ENCODE data around the gene MORN1.

Gene MORN1

DNA sequence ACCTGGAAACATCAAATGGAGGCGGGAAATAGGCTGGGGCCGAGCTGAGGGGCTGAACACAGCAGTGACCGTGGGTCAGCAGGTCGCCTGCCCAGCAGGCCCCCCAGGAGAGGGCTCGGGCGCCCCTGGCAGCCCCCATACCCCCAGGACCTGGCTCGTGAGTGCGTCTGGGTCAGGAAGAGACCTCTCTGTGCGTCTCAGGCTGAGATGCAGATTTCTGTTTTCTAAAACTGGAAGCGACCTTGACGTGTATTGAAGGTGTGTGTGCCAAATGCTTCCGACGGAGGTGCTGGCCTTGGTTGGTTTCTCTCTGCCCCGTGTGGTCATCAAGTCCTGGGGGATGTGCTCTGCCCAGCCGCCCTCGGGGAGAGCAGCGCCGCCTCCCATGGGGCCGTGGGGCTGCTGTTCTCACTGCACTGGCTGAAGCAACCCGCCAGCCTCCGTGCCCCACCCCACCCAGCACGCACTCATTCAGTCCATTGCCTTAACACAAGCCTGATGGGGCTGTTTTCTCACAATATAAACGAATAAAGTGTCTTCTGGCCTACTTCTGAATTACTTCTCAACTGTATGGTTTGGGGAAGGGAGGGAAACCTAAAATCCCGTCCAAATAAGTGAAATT lies 13.6 kb upstream of the MORN1 start:
- DNase-seq (ENCODE audit: low spot score), result no peak

DNA sequence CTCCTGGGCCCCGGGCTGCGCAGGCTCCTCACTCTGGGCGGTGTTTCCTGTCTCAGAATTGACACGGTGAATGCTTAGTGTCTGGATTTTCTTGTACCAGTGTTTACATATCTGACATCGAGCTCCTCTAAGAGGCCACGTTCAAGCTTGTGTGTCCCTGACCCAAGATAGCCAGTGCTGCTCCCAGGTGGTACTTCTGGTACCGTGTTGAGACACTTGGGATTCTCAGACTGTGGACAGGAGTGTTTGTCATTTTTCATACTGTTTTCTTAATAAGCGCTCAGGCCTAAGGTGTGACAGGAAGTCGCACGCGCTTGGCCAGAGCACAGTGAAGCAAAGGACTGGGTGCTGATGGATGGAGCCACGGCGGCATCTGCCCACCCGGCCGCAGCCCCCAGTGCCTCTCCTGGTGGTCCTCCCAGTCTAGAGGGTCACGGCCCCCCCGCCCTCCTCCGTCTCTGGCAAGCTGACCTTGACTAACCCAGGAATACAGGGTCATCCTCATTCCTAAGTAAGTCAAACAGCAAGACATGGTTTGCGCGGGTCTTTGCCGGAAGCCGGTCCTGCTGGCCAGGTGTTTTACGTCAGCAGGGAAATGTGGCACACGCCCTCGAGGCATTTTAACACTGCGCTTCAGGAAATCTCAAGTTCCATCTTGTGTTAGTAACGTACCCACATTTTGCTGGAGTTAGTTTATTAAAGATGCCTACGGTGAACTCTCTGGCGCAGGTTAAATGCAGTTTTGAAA lies 13.0 kb upstream of the MORN1 start:
- DNase-seq (ENCODE audit: low spot score), result no peak

DNA sequence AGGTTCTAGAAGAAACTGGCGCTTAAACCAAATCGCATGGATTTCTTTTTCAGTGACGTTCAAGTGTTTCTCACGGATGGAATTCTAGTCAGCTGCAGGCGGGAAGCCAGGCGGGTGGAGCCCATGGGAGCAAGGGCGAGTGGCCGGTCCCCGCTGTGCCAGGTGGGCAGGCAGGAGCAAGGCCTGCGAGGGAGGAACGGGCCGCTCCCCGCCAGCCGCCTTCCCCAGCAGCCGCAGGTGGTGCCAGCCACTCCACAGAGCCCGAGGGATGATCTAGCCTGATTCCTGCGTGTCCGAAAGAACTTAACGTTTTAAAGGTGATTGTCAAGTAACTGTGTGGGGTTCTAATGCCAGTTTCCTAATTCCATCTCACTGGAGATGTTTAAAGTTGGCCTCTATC lies 11.9 kb upstream of the MORN1 start:
- DNase-seq (ENCODE audit: low spot score), result no peak

DNA sequence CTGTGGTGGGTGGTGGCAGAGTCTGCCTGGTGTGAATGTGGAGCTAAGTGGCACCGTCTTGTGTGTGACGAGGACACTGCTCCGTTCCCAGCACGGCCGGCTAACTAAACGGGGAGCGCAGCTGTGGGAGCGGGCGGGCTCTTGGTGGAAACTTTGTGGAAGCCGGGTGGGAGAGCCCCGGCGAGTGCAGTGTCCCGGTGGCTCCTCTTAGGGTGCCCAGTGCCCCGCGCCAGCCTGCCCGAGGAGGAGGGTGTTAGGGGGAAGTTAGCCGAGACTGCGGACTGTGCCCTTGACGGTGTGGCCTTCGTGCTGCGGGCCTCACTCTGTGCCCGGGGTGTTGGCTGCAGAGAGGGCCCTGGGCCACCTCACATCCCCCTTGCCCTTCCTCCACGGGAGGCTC lies 11.1 kb upstream of the MORN1 start:
- DNase-seq (ENCODE audit: low spot score), result no peak

DNA sequence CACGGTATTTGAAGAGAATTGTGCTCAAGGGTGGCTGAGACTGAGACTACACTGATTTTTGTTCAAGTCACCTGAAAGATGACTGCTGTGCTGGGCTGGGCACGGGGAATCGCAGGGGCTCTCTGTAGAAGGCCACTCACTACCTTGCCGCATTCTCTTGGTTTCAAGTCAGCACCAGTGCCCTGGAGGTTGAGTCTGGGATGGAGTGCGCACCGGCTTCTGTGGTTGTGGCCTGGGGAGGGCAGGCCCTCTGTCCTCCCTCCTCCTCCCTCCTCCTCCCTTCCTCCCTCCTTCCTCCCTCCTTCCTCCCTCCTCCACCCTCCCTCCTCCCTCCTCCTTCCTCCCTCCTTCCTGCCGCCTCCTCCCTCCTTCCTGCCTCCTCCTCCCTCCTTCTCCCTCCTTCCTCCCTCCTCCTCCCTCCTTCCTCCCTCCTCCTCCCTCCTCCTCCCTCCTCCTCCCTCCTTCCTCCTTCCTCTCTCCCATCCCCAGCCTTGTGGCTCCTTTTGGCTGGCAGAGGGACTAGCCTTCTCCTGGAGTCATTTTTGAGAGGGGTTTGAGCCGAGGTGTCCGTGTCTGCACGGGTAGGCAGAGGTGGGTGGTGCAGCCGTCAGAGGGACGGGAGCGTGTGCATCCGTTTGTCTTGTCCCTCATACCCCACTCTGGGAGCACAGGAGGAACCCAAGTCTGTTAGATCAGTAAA lies 9.7 kb upstream of the MORN1 start:
- no peak for DNase-seq (ENCODE audit: low spot score)

DNA sequence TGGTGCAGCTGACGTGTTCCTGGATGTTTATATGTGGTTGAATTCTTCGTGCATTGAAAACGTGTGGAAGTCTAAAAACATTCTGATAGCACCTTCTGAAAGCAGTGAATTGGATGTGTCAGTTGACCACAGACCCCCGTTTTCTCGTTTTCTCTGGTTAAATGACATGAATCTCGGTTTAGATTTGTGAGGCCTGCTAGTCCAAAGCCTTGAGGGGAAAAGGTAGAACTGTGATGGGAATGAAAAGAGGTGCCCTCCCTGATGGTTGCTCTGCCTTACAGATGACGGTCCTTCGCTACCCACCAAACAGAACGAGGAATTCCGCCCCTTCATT lies 9.2 kb upstream of the MORN1 start:
- DNase-seq (ENCODE audit: low spot score), result no peak

DNA sequence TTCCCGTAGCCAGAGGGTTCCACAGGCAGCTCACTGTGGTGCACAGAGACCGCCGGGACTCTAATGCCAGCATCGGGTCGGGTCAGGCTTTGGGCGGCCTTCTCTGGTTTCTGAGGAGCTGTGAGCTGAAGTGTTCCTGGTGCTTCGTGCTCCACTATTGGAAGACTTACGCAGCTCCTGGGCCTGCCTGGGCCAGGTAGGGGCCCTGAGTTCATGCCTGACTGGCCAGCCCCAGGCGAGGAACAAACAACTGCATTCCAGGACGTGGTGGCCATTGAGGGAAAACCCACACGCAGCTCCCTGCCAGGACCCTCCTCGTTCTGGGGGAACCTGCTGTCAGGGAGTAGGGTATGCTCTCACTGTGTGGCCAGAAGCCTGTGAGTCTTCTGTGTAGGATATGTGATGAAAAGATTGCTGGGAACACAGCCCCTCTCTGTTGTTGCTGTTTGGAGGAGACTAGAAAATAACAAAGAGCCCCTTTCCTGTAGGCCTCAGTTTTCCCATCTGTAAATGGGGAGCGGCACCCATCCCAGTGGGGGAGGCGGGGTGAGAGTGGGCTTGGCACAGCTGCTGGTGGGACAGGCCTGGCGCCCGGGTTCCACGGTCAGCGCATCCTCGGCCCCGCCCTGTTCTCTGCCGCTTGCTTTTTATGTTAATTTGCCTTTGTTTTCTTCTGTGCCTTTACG lies 8.7 kb upstream of the MORN1 start:
- no peak for DNase-seq (ENCODE audit: low spot score)

DNA sequence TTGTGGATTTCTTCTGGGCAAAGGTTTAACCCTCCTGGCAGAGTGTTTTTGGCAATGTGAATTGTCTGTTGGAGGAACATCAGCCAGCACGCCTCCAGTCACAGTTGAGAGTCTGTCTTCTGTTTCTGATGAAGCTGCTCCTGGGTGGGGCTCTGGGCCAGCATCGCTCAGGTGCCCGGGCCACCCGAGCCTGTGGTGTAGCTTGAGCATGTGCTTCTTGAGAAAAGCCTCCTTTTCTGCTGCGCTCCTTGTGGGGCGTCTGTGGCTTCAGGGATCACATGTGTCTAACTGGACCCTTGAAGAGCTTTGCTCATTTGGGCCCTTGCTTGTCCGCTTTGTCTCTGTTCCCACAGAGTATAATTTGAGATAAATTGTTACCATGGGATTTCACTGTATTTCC lies 7.5 kb upstream of the MORN1 start:
- no peak for DNase-seq (ENCODE audit: low spot score)

DNA sequence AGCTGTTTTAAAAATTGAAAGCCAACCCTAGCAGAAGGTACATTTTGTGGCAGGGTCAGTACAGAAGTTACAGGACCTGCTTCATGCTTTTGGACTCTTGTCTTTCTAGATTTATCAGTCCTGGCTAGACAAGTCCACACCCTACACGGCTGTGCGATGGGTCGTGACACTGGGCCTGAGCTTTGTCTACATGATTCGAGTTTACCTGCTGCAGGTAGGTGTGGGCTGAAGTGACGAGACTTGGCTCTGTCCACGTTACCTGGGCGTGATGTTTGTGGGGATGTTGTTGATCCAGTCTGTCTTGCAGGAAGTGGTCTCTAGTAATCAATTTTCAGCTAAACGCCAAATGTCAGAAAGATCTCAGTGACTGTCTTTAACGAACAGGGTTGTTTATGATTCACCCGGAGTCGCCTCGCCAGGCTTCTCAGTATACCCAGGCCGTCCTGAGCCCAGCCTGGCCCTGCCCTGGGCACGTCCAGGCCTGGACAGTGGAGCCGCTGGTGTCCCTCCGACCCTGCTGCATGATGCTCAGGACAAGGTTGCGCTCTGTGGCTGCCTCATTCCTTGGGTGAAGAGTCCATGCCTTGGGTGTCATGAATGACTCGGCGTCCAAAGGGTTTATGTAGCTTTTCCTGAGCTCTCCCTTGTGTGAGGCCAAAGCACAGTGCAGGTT lies 5.8 kb upstream of the MORN1 start:
- no peak for DNase-seq (ENCODE audit: low spot score)

DNA sequence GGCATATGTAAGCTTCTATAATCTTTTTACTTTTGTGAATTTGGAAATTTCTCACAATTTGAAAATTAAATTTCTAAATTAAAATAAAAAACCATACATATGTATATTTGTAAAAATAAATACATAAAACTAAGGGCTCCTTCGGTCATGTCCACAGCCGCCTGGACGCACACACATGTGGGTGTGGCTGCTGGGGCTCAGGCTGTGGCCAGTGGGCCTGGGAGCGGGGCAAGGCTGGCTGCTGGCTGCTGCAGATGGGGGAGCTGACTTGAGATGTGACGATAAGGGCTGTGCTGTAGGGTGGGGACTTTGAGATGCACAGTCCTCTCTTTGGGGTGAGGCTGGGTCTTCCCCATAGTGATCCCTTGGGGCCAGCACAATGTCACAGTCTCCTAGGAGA lies 5.1 kb upstream of the MORN1 start:
- no peak for DNase-seq (ENCODE audit: low spot score)

DNA sequence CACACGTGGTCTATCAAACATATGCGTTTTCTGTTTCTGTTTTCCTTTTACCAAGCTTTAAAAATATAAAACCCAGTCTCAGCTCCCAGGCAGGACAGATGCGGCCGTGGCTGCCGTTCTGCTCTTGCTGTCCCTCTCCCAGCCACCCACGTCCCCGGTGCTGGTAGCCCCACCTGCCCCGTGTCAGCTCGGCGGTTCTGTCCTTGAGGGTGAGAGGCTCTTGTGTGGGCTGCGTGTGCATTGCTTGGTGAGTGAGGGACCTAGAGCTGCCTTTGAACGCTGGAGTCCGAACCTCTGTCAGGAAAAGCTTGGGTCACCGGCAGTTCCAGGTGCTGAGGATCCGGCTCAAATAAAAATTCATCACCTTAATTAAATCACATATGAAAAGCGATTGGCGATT lies 4.7 kb upstream of the MORN1 start:
- DNase-seq (ENCODE audit: low spot score), result no peak

DNA sequence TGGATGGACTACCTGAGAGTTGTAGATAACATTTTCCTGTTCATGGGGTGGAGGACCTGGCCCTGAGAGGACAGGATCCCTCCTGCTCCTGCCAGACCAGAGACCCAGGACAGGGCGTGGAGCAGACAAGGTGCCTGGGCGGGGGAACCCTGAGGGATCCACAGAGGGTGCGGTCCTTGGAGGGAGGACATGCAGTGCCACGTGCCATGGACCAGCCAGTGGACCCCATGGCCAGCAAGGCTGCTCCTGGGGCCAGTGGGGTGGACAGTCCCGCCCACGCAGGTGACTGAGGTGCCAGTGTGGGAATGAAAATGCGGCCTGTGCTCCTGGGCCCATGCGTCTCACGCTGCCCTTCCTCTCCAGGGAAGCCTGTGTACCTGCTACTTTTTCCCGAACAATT lies 3.9 kb upstream of the MORN1 start:
- no peak for DNase-seq (ENCODE audit: low spot score)

DNA sequence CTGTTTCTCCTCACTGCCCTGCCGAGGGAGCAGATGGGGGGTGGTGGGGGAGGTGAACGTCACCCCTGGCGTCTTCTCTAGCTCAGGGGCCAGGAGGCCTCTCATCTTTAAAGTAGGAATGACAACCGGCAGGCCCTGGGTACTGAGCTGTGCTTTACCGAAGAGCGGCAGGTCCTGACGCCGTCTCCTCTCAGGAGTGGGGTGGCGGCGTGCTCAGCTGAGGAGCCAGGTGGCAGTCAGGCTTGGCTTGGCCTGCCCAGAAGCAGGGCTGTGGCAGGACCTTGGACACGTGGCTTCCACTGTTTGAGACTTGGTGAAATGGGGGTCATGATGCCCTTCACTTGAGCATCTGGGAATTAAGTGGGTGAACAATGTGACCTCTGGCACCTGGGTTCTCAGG lies 3.4 kb upstream of the MORN1 start:
- no peak for DNase-seq (ENCODE audit: low spot score)

DNA sequence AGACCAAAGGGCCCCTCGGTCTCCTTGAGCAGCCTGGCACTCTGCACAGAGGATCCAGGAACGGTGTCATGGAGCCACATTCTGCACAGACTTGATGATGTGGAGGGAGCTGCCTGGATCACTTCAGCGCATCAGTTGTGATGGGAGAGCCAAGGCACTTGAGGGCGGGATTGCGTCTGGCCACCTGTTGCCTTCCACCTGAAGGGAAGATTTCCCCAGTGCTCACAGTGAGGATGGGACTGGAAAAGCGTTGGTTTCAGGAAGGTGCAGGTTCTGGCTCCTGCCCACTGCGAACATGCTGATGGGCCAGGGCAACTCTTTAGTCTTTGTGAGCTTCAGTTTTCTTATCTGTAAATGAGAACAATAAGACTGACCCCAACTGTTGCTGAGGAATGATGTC lies 2.9 kb upstream of the MORN1 start:
- no peak for DNase-seq (ENCODE audit: low spot score)

DNA sequence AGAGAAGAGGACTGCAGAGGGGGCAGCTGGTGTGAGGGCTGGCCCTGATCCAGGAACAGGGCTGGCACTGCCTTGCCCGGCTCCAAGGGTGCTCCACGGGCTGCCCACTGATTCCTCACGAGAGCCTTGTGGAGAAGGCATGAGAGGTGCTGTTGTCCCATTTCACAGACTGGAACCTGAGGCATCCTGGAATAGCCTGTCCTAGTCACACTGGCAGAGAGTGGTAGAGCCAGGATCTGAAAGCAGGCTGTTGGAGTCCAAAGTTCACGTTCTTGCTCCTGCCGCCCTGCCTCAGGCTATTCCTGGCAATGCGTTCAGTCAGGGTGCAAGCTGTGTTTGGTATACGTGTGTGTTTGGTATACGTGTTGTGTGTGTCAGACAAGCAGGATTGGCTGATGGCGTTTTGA lies 2.1 kb upstream of the MORN1 start:
- DNase-seq (ENCODE audit: low spot score), result no peak

DNA sequence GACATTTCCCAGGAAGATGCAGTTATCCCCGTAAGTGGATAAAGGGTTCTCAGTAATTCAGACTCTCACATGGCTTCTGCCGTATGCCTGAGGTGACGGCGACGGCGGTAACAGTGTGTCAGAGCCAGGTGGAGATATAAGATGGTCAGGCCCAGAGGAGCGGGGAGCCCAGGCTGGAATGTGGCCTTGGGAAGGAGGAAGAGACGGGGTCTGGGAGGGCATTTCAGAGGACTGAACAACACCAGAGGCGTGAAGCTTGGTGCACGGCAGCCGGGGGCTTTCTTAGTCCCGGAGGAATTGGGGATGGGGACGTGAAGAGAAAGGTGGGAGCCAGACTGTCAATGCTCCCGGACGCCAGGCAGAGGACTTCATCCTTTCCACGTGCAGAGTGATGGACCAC lies 1.3 kb upstream of the MORN1 start:
- DNase-seq (ENCODE audit: low spot score), result no peak

DNA sequence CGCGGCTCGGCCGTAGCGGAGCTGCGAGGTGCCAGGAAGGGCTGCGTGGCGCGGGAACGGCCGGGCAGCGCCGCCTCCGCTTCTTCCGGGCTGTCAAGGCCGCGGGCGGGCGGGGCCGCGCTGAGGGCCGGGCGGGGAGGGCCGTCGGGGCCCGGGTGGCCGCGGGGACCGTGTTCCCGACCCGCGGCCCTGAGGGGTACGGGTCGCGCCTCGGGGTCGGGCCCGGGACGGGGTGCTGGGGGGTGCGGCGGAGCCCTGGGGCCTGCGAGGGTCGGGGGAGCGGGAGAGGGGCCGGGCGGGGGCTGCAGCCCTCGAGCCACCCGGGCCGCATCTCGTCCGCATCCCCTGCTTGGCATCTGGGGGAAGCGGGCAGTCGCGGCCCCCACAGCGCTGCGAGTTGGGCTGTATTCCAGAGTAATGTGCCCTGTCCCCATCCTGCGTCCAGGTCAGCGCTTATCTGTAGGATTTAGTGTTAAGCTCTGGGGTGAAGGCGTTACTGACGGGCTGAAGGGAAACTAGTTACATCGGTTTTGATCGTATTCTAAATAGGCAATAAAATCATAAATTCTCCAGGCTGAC lies 666 bp upstream of the MORN1 start:
- peak; percentile 56 for DNase-seq (ENCODE audit: low spot score)

DNA sequence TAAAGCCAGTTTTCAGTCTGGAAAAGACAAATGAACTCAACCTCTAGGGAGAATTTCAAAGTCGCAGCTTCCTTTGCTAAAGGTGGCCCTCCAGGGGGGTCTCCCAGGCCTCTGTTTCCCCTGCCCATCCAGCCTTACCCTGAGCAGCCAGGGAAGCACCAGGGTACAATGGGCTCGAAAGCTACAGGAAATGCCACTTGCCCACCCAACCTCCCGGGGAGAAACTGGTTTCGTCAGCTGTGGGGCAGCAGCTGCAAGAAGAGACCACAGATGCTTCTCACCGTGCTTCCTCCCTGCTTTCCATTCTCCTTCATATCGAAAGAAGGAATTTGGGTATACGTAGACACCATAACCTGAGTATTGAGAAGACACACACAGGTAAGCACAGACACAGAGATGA lies 1.7 kb downstream of the MORN1 start:
- DNase-seq (ENCODE audit: low spot score), result no peak

DNA sequence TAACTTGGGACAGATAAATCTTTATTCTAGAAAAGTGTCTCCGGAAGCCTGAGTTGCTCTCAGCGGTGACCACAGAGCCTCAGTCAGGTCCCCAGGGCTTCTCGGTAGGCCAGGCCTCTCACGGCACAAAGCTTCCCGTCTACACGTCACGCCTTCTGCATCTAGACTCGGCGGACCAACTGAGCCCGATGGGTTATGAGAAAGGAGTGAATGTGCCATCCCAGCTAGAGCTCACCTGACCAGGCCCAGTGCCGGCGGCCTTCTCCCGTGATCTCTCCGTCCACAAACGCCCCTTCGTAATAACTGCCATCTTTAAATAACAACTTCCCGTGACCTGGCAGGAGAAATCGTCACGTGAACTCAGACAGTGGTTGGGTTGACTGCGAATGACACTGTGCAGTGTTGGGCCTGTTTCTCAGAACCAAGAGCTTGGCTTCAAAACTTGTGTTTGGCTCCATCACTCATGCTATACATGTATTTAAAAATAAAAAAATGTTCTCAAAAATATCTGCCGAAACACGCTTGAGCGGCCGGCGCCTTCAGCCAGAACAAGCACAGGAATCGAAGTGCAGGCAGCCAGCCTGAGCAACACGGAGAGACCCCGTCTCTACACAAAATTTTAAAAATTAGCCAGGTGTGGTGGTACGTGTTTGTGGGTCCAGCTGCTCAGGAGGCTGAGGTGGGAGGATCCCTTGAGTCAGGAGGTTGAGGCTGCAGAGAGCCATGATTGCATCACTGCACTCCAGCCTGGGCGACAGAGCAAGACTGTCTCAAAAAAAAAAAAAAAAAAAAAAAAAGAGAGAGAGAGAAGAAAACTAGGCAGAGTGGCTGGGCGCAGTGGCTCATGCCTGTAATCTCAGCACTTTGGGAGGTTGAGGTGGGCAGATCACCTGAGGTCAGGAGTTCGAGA lies 3.1 kb downstream of the MORN1 start:
- no peak for DNase-seq (ENCODE audit: low spot score)

DNA sequence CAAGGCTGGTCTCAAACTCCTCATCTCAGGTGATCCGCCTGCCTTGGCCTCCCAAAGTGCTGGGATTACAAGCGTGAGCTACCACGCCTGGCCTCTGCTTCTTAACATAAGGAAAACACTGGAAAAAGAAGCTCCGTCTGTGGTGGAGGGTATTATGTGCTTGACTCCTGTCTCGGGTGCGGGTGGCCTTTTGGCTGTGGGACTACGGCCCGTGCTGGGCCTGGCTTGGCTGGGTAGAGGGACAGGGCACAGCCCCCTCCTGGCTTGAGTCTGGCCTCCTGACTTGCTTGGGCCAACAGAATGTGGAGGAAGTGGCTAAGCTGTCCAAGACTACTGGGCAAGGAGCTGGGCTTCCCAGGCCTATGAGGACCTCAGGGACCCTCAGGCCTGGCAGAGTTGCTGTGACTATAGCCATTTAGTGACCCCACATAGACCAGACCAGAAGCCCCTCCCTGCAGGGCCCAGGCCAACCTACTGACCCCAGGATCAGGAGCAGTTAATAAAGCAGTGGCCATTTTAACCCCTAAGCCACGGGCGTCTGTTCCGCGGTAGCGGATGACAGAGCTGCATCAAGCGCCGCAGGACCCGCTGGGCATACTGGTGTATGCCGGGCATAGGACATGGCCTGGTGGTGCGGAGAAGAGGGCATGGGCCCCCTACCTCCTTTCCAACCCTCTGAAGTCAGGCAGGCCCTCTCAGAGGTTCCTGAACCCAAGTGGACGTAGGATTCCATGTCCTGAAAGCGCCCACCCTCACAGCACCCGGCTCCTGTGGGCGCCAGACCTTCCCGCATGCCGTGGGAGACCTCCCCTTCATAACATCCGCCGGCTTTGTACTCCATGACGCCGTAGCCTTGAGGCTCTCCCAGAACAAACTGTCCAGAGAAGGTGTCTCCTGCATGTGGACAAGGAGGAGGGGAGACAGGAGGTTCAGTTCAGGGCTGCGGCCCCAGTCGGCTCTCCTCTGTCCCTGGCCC lies 4.4 kb downstream of the MORN1 start:
- DNase-seq (ENCODE audit: low spot score), result no peak

Measured in AG08396 (cell line).